Fibroblast of skin of abdomen (primary cell): ENCODE results near the gene SERP1.
"Not testable (repeated sequence)": the region's sequence is repeated elsewhere in the genome, so short reads cannot be mapped to it uniquely, and the experiment has no call there.

Source experiments
- DNase-seq: peaks from one replicate; pipeline ENCODE4 v3.0.0-alpha.2; 2013

Gene SERP1

GRCh38 chr3:150538324-150539208 lies 7.7 kb downstream of the SERP1 start:
- DNase-seq = no peak

GRCh38 chr3:150535204-150535603 lies 11.1 kb downstream of the SERP1 start:
- DNase-seq = no peak

GRCh38 chr3:150531775-150532174 lies 14.5 kb downstream of the SERP1 start:
- DNase-seq = no peak

GRCh38 chr3:150528354-150528797 lies 17.9 kb downstream of the SERP1 start:
- DNase-seq = peak; percentile 24

- DNase-seq = no peak
These were observed 18.6 kb downstream of the SERP1 start for GRCh38 chr3:150527464-150528255.

GRCh38 chr3:150523538-150523937 lies 22.8 kb downstream of the SERP1 start:
- no peak for DNase-seq

GRCh38 chr3:150521463-150521862 lies 24.8 kb downstream of the SERP1 start:
- no peak for DNase-seq

- DNase-seq = no peak
These were observed 25.9 kb downstream of the SERP1 start for GRCh38 chr3:150520408-150520807.

GRCh38 chr3:150519026-150519425 lies 27.3 kb downstream of the SERP1 start:
- DNase-seq = no peak

GRCh38 chr3:150515210-150515609 lies 31.1 kb downstream of the SERP1 start:
- DNase-seq = no peak

GRCh38 chr3:150511122-150511821 lies 35.0 kb downstream of the SERP1 start:
- DNase-seq = peak; percentile 8

- no peak for DNase-seq
These were observed 36.5 kb downstream of the SERP1 start for GRCh38 chr3:150509780-150510179.

- no peak for DNase-seq
These were observed 37.9 kb downstream of the SERP1 start for GRCh38 chr3:150508401-150508800.

- no peak for DNase-seq
These were observed 41.8 kb downstream of the SERP1 start for GRCh38 chr3:150504483-150504882.

GRCh38 chr3:150503402-150504099 lies 42.7 kb downstream of the SERP1 start:
- no peak for DNase-seq

GRCh38 chr3:150500960-150501359 lies 45.3 kb downstream of the SERP1 start:
- not testable (repeated sequence) for DNase-seq

- DNase-seq = peak; percentile 26
These were observed 48.3 kb downstream of the SERP1 start for GRCh38 chr3:150497956-150498355.

- peak; percentile 54 for DNase-seq
These were observed 50.6 kb downstream of the SERP1 start for GRCh38 chr3:150495563-150496168.

GRCh38 chr3:150495149-150495548 lies 51.1 kb downstream of the SERP1 start:
- DNase-seq = no peak

GRCh38 chr3:150494411-150494977 lies 51.8 kb downstream of the SERP1 start:
- no peak for DNase-seq
